Measurements from ENCODE around the gene ABR.

The ABR gene

GRCh38 chr17:1021147-1021546, 158.6 kb downstream of the ABR start:
- TF ChIP-seq CTCF (IDR thresholded peaks at IDR 0.05; ENCODE audit: borderline replicate concordance, insufficient read depth, low read depth, low read length): no peak
- no peak overlapping the region for H3K4me3 ChIP-seq (ENCODE audit: low read depth, low read length)

- H3K4me3 ChIP-seq (ENCODE audit: low read depth, low read length): no peak overlapping the region
- no peak for TF ChIP-seq CTCF (IDR thresholded peaks at IDR 0.05; ENCODE audit: borderline replicate concordance, insufficient read depth, low read depth, low read length)
Observed at GRCh38 chr17:1019451-1019850, 160.3 kb downstream of the ABR start.

GRCh38 chr17:1018547-1018946, 161.2 kb downstream of the ABR start:
- no peak for TF ChIP-seq CTCF (IDR thresholded peaks at IDR 0.05; ENCODE audit: borderline replicate concordance, insufficient read depth, low read depth, low read length)
- no peak overlapping the region for H3K4me3 ChIP-seq (ENCODE audit: low read depth, low read length)

- no peak for TF ChIP-seq CTCF (IDR thresholded peaks at IDR 0.05; ENCODE audit: borderline replicate concordance, insufficient read depth, low read depth, low read length)
- H3K4me3 ChIP-seq (ENCODE audit: low read depth, low read length): no peak overlapping the region
Observed at GRCh38 chr17:1013729-1014090, 166.1 kb downstream of the ABR start.

- no peak overlapping the region for H3K4me3 ChIP-seq (ENCODE audit: low read depth, low read length)
- no peak for TF ChIP-seq CTCF (IDR thresholded peaks at IDR 0.05; ENCODE audit: borderline replicate concordance, insufficient read depth, low read depth, low read length)
Observed at GRCh38 chr17:1012823-1013728, 166.7 kb downstream of the ABR start.

GRCh38 chr17:1011760-1012735, 167.7 kb downstream of the ABR start:
- H3K4me3 ChIP-seq (ENCODE audit: low read depth, low read length): no peak overlapping the region
- no peak for TF ChIP-seq CTCF (IDR thresholded peaks at IDR 0.05; ENCODE audit: borderline replicate concordance, insufficient read depth, low read depth, low read length)

Measured in GM12875 (cell line).